G401 (cell line): ENCODE data around the gene TBL2. TPM values are rescaled to one million over a fixed set of nuclear protein-coding genes. Genes with fewer than 3 reads are reported as not detected.
"Not testable (repeated sequence)": the region's sequence is repeated elsewhere in the genome, so short reads cannot be mapped to it uniquely, and the experiment has no call there.

Experiments used
- DNase-seq: peaks from one replicate; pipeline ENCODE4 v3.0.0-alpha.2; 2015; ENCODE audit warnings: low spot score
- in situ Hi-C: cut with HindIII; loops from 2 replicates; pipeline ENCODE4 v1.10.0; 2016; ENCODE audit warnings: low sequenced_read_pairs, mixed read lengths
- total RNA-seq: library from RNA; depleted of rRNA; stranded (reverse); fragments of >200 nt; shearing (Covaris generic); gene quantifications from 2 replicates; pipeline ENCODE4 v1.2.3, GENCODE V29; 2014

Gene TBL2
- total RNA-seq, 1 experiment from 2014 or later, result 108 TPM

DNA sequence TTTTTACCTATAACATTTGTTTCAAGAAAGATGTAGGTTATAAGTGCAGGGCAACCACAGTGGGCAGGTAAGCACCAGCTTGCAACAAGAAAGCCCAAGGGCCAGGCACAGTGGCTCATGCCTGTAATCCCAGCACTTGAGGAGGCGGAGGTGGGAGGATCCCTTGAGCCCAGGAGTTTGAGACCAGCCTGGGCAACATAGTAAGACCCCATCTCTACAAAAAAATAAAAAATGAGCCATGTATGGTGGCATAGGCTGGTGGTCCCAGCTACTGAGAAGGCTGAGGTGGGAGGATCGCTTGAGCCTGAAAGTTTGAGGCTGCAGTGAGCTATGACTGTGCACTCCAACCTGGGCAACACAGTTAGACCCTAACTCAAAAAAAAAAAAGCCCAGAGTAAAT lies 33.7 kb downstream of the TBL2 start:
- in situ Hi-C loops, result no loop called here
- DNase-seq, result no peak

DNA sequence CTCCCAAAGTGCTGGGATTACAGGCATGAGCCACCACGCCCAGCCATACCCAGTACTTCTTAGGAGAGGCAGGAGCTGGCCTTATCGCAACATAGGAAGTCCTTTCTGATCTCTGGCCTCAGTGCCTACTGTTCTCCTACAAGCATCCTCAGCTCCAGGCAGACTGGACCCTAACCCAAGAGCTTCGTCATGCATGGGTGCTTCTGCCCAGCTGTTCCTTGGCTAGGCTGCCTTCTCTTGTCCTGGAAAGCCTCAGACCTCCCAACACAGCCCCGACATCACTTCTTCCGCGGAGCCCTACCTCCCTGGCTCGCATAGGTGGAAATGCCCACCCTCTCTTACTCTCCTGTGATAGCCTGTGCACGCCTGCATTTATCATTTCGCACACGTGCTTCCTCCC lies 36.7 kb downstream of the TBL2 start:
- no peak for DNase-seq
- in situ Hi-C loops, result no loop called here

DNA sequence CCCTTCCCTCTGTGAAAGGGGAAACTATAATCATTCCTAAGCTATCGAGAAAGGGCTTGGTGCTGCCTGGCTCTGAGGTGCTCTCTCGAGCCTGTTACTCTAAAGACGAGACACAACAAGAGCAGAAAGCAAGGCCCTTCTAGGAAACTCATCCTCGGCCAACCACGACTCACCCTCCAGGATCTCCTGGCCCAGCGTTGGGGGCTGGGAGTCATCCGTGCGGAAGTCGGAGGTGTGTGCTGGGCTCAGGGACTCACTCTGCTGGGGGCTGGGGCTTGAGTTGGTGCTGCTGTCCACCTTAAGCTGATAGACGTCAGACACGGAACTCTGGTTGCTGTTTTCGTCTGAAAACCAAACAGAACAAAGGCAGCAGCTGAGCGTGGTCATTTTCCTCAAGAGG lies 38.7 kb downstream of the TBL2 start:
- no peak for DNase-seq
- in situ Hi-C loops, result no loop called here

DNA sequence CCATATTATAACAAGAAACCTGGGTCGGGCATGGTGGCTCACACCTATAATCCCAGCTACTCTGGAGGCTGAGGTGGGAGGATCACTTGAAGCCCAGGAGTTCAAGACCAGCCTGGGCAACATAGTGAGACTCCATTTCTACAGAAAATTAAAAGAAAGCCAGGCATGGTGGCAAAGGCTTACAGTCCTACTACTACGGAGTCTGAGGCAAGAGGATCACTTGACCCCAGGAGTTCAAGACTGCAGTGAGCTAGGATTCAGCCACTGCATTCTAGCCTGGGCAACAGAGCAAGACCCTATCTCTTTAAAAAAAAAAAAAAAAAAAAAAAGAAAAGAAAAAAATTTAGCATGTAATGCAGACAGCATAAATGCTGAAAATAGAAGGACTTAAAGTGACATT lies 39.9 kb downstream of the TBL2 start:
- in situ Hi-C loops, DNase-seq: not testable (repeated sequence)

DNA sequence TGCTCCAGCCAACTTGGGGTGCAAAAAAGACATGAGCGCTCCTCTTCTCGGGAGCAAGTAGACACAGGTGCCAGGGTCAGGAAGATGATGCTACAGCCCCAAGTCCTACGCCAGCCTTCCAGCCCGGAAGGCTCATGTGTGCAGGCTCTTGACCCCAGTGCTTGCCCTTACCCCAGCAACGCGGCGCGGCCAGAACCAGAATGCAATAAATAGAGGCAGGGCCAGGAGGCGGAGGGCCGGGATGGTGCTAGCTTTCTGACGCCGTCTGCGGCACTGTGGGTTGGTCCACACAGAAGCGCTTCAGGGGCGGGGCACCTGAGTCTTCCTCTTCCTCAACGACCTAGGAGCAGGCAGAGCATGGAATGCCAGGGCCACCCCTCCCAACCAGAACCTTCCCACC lies 41.3 kb downstream of the TBL2 start:
- in situ Hi-C loops, result no loop called here
- no peak for DNase-seq

DNA sequence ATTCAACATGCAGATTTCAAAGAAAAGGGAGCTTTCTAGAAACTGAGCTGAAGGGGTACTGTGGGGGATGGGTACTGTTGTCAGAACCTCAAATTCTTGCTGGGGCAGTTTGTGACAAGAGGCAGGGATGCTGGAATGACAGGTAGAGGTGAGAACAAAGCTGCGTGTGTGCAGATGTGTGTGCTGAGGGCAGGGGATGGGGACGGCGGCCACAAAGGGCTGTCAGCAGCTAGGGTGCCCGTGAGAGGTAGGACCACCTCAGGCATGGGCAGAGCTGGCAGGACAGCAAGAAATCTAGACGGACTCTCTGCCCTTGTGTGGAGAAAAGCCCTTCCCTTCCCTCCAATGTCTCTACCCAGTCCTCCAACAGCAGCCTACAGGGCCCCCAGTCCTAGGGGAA lies 41.9 kb downstream of the TBL2 start:
- in situ Hi-C loops, result no loop called here
- DNase-seq, result no peak

DNA sequence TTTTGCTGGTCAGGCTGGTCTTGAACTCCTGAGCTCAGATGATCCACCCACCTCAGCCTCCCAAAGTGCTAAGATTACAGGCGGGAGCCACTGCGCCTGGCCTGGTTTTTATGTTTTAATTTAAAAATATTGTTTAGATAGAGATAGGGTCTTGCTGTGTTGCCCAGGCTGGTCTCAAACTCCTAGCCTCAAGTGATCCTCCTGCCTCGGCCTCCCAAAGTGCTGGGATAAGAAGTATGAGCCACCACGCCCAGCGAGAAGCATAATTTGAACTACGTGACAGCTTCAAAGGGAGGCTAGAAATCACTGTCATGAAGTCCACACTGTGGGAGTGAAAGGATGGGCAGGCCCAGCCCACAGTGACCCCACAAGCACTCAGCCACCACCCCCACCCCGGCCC lies 42.5 kb downstream of the TBL2 start:
- DNase-seq, in situ Hi-C loops: not testable (repeated sequence)

DNA sequence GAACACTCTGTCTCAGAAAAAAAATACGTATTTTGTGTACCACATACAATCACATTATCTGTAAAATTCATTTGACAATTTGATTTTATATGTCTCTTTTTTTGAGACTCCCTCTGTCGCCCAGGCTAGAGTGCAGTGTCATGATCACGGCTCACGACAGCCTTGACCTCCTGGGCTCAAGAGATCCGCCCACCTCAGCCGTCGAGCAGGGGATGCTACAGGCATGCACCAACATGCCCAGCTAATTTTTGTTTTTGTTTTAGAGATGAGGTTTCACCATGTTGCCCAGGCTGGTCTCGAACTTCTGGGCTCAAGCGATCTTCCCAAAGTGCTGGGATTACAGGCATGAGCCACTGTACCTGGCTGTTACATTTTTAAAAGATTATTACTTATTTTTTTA lies 44.6 kb downstream of the TBL2 start:
- in situ Hi-C loops, result no loop called here

DNA sequence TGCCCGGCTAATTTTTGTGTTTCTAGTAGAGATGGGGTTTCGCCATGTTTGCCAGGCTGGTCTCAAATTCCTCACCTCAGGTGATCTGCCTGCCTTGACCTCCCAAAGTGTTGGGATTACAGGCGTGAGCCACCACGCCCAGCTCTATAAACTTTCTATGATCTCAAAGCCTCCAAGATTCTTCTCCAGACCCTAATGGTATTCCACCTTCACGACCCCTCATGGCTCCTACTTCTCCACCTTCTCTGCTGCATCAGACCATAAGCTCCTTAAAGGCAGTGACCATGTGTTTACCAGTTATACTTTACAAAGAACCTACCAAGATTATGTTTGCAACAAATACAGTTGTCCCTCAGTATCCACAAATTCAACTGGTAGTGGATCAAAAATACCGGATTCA lies 46.2 kb downstream of the TBL2 start:
- no peak for DNase-seq
- in situ Hi-C loops, result no loop called here

More for the DNA sequence above, 44.6 kb downstream of the TBL2 start:
- no peak for DNase-seq

DNA sequence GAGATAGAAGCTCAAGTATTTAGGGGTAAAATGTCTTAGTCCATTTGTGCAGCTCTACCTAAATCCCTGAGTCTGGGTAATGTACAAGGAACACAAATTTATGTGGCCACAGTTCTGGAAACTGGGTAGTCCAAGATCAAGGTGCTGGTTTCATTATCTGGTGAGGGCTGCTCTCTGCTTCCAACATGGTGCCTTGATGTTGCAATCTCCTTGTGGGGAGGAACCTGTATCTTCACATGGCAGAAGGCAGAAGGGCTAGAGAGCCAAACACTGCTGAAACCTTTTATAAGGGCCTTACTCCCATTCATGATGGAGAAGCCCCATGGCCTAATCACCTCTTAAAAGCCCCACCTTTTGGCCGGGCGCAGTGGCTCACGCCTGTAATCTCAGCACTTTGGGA lies 47.6 kb downstream of the TBL2 start:
- in situ Hi-C loops, result no loop called here
- no peak for DNase-seq

DNA sequence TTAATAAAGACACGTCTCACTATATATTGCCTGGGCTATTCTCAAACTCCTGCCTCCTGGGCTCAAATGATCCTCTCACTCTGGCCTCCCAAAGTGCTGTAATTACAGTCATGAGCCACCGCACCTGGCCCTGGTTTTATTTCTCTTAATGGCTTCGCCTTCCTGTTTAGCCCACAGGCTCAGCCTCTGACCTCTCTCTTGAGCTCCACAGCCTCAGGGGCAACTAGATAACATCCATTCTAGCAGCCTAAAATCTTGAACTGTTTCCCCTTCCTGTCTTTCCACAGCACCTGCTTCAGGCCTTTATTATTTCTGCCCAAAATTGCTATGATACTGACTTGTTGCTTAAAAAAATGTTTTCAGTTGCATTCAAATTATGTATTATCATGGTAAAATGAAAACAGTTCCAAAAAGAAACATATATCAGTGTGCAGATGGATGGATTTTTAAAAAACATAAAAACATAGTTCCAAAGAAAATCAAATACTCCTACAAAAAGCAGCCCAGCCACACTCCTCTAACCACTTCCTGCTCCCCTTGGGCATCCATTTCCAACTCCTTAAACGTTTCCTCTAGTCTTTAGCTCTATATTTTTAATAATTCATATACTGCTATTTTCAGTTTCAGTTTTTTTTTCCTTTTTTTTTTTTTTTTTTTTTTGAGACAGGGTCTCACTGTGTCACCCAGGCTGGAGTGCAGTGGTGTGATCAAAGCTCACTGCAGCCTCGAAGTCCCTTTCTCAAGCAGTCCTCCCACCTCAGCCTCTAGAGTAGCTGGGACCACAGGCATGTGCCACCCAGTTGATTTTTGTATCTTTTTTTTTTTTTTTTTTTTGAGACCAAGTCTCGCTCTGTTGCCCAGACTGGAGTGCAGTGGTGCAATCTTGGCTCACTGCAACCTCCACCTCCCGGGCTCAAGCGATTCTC lies 51.2 kb downstream of the TBL2 start:
- no peak for DNase-seq
- in situ Hi-C loops, result no loop called here

DNA sequence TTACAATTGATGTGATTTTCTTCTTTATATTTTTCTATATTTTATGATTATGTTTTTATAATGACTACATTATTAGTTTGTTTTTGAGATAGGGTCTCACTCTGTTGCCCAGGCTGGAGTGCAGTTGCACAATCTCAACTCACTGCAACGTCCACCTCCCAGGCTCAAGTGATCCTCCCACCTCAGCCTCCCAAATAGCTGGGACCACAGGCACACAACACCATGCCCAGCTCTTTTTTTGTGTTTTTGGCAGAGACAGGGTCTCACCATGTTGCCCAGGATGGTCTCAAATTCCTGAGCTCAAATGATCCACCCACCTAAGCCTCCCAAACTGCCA lies 52.3 kb downstream of the TBL2 start:
- DNase-seq, in situ Hi-C loops: not testable (repeated sequence)

DNA sequence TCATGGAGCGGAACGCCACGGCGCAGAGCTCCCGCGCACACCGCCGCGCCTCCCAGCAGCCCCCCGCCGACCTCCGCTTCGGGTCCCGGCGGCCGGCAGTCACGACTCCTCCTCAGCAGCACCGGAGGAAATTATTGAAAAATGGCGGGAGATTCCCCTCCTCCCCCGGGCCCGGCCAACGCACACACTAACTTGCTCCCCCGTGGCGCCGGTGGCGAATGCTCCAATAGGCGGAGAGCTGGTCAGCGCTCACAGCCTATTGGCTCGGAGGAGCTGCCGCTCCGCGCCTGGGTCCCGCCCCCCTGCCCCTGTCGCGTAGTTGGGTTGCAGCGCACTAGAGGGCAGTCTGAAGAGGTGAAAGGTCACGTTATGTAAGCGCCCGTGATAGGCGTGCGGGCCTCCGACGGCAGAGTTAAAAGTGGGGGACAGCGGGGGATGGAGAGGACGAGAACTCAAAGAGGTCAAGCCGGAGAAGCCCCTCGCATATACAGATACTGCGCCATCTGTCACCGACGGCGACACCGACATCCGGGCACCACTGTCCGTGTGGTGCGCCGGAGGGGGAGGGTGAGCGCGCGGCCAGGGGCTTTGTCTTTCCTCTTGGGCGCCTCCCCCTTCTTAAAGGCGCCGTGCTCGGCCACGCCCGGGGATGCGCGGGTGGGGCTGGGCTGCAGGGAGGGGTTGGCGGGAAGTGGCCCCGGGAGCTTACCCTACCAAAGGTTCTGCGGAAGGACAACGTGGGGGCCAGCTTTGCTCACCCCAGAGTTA lies 56.1 kb downstream of the TBL2 start, which contains the start of gene BAZ1B:
Gene BAZ1B (minus strand): TSS at position 189 of the 768 bp plus-strand sequence. CDS start 360 bp downstream, outside the sequence.
- in situ Hi-C loops, result no loop called here
- DNase-seq, result peak; percentile 97

DNA sequence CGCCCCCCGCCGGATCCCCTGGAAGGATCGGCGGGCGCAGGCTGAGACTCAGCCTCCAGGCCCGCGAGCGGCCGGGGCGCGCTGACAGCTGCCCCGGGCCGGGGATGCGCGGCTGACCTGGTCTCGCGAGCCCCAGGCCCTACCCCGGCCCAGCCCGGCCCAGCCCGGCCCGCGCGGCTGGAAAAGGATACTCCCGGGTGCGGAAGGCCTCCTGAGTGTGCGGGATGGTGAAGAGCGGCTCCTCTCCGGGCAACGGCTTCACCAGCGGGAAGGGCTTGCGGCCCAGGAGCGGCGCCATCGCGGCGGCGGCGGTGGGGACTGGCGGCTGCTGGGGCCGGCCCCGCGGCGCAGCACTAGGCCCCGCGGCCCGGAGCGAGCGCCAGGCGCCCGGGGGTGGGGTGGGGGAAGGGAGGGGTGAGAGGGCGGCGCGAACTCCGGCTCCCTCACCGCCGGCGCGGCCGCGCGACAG lies 56.7 kb downstream of the TBL2 start:
- in situ Hi-C loops, result no loop called here
- DNase-seq, result no peak

DNA sequence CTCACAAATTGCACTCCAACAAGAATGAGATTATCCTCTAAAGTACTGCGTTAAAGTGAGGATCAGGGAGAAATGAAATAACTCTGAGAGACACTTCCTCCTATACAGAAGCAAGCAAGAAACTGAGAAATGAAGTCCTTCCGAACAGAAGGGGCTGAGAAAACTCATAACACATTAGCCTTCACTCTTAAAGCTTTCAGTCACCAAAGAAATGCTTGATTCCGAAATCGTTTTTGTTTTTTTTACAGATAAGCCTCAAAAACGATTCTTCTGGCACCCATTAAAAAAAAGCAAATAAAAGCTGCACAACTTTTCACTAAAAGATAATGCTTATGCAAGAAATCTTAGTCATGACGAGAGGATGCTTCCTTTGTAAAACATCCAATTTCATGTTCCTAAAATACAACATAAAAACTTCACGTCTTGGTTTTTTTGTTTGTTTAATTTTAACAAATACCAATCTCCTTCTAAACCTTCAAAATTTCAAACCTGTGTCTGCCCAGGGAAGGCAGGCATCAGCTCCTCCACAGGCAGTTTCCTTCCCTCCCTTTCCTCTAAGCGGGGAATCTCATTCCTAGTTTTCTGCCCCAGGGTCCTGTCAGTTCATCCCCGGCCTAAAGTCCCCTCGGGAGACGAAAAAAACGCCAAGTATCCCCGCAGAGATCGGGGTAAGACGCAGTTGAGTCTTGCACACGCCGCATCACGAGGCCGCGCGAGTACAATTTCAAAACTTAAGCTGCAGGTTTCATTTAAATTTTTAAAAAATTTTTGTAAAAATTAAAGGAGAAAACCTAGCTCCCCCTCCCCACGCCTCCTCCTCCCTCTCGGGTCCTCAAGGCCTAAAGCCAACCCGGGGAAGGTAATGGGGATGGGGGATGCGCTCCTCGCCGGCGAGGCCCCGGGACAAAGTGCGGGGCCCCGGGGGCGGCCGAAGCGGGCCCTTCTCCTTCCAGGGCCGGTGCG lies 57.4 kb downstream of the TBL2 start:
- peak; percentile 9 for DNase-seq
- in situ Hi-C loops, result no loop called here

DNA sequence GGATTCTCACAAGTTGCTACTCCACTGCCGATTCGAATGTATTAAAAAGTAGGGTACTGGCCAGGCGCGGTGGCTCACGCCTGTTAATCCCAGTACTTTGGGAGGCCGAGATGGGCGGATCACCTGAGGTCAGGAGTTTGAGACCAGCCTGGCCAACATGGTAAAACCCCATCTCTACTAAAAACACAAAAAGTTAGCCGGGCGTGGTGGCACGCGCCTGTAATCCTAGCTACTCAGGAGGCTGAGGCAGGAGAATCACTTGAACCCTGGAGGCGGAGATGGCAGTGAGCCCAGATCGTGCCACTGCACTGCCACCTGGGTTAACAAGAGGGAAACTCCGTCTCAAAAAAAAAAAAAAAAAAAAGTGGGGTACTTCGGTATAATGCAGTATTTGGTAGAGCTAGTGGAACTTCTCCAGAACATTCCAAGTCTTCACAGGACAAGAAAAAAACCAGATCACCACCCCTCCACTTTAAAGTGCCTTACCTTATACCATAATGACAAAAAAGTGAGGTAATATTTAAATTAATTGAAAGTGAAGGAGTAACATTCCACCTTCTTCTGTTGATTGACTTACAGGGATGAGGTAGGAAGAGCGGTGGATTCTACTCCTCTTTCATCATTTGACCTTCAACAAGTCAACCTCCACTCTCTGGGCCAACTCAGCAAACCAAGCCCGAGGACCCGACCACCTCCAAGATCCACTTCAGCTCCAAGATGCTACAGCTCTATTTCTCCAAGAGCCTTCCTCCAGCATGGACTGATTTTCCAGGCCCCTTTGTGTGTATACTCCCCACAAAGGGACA lies 58.3 kb downstream of the TBL2 start:
- no peak for DNase-seq
- in situ Hi-C loops, result no loop called here

DNA sequence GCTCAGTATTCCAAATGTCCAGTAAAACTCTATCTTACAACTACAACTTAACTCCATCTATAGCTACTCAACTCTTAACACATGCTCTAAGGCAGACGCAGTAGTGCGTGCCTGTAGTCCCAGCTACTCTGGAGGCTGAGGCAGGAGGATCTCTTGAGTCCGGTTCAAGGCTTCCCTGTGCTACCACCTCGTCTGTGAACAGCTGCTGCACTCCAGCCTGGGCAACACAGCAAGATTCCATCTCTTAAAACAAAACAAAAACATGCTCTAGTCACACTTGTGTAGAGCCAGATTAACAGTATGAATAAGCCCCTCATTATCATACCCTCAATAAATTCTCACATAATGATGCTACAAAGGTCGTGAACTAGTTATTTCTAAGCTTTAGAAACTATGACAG lies 59.9 kb downstream of the TBL2 start:
- in situ Hi-C loops, result no loop called here
- no peak for DNase-seq
